ENCODE measurements around the gene ZNF2.
"Not testable (repeated sequence)": the region's sequence is repeated elsewhere in the genome, so short reads cannot be mapped to it uniquely, and the experiment has no call there.

Gene ZNF2

GRCh38 chr2:95165371-95166064 is at the start of gene ZNF2:
Gene ZNF2, plus strand, starts transcription at chr2:95165809. Its CDS starts 10,418 bp downstream, at chr2:95176227.
- peak; percentile 92 for DNase-seq

GRCh38 chr2:95121093-95121406 is 44.6 kb upstream of the ZNF2 start:
- DNase-seq: no peak

DNA sequence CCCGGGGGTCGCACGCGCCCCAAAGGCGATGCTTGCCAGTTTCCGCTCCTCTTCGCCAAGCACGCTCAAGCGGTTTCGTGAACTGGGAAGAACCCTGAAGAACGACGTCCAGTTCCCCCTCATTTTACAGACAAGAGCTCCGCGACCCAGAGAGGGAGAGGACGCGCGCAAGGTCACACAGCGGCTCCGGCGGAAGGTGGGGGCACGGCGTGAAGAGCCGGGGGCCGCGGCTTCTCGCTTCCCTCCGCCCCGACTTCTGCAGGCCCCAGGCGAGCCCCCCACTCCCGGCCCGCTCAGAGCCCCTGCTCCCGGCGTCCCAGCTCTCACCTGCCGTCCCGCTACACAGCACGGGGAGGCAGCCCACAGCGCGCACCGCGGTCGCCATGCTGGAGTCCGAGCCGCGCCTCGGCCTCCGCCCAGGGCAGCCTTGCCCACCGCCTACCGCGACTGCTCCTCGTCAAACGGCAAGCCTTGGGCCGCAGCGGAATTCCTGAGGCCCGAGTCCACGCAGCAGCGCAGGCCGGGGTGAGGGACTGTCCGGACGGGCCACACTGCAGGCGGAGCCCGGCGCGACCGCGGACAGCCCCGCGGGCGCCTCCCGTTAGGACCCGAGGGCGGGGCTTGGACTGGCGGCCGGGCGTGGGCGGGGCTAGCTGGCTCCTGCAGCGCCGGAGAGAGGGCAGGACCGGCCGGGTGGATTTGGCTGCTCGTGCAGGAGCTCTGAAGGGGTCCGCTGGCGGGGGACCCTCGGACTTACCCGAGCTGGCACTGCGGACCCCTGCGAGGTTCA is 44.0 kb upstream of the ZNF2 start, which contains the start of gene MRPS5:
TSS of gene MRPS5 (minus strand) at position 402 of the 790 bp plus-strand sequence. CDS start at position 385, 17 bp downstream.
- peak; percentile 48 for DNase-seq

- no peak for DNase-seq
These were observed 43.4 kb upstream of the ZNF2 start for GRCh38 chr2:95122197-95122551.

- no peak for DNase-seq
These were observed 26.9 kb upstream of the ZNF2 start for GRCh38 chr2:95138702-95139101.

GRCh38 chr2:95143838-95144237 is 21.8 kb upstream of the ZNF2 start:
- DNase-seq: no peak

DNA sequence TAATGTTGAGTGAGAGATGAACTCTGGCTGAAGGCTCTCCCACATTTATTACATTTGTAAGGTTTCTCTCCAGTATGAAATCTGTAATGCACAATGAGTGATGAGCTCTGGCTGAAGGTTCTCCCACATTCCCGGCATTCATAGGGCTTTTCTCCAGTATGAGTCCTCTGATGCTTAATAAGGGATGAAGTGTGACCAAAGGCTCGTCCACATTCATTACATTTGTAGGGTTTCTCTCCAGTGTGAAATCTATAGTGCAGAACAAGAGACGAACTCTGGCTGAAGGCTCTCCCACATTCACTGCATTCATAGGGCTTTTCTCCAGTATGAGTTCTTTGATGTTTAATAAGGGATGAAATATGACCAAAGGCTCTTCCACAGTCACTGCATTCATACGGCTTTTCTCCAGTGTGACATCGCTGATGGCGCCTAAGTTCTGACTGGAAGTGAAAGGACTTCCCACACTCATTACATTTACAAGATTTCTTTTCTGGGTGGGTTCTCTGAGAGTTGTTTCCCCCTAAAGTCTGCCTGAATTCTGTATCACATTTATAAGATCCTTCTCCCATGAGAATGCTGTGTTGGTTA is 16.1 kb upstream of the ZNF2 start:
- no peak for DNase-seq

- no peak for DNase-seq
These were observed 7.2 kb upstream of the ZNF2 start for GRCh38 chr2:95158441-95158840.

- DNase-seq: peak; percentile 1
These were observed 6.6 kb upstream of the ZNF2 start for GRCh38 chr2:95158891-95159619.

DNA sequence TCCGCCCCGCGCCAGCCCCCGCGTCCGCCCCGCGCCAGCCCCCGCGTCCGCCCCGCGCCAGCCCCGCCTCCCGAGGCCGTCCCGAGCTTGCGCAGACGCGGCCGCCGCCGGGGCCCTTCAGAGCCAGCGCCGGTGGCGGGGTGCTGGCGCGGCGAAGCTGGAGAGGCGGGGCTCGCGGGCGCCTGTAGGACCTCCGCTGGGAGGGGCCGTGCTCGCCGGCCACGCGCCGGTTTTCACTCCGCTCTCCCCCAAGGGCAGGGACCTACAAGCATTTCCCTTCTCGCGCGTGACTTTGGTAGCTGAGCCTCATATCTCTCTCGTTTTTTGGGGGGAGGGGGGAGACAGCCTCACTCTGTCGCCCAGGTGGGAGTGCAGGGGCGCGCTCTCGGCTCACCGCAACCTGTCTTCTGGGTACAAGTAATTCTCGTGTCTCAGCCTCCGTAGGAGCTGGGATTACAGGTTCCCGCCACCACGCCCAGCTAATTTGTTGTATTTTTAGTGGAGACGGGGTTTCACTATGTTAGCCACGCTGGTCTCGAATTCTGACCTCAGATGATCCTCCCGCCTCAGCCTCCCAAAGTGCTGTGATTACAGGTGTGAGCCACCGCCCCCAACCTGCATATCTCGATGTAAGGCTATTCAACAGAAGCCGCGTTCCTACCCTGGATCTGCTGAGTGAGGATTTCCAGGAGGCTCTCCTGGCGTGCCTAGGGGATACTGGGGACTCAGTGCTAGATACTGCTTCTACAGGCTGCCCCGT is 5.7 kb upstream of the ZNF2 start, which contains the start of gene ZNF514:
TSS of gene ZNF514 (minus strand) at position 159 of the 760 bp plus-strand sequence. CDS start 6,595 bp downstream, outside the sequence.
- peak; percentile 34 for DNase-seq

- peak; percentile 31 for DNase-seq
These were observed 609 bp upstream of the ZNF2 start for GRCh38 chr2:95165030-95165370.

DNA sequence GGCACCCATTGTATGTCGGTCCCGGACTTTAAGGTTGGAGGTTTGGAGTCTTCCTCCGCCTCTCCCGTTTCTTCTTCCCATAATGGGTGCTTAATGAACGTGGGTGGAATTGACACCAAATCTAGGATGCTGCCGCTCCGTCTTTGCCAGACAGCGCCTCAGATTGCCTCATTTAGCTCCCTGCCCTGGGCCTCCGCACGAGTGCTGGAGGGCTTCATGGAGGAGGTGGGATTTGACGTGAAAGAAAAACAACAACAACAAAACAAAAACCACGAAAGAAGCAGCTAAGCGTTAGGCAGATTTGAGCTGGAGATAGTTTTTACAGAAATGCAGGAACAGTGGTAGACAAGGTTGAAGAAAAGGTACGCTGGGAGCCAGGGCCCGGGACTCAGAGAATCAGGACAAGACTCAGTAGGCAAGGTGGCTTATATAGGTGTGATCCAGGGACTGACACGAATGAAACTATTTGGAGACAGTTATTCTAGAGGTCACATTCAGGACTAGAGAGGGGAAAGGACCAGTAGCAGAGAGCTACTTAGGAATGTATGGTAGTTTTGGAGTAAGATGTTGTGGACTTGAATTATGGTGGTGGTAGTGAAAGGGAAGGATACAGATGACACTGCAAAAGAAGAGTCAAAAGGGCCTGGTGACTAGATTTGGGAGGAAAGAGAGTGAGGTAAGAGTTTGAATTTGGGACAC is 605 bp downstream of the ZNF2 start:
- no peak for DNase-seq

DNA sequence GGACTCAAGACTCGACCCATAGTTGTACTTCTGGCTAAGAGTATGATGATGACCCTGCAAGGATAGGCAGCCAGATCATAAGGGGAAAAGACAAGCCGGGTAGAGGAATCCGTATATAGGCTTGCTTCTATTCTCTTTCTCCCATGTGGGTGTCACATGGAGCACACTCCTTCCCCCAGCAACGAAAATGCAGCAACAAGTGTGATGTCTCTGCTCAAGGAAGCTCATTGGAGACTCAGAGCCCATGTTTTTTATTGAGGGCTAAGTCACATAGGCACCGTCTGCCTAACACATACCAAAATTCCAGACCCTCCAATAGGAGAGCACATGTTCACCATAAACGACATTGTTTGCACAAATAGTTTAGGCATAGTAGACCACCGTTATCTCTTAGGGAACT is 6.3 kb downstream of the ZNF2 start:
- no peak for DNase-seq

- DNase-seq: no peak
These were observed 8.5 kb downstream of the ZNF2 start for GRCh38 chr2:95174031-95174542.

DNA sequence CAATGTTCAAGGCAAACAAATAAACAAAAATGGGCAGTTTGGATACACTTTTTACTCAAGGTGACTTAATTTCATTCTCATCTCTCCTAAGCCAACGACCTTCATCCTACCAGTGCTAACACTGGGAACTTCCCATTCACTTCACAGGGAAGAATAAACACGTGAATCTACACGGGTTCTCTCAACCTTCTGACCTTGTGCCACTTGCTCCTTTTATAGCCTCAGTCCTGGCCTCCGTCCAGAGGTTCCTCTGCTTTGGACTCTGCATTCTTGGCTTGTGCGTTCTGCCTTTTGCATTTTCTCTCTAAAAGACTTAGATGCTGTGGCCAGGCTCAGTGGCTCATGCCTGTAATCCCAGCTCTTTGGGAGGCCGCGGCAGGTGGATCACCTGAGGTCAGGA is 13.8 kb downstream of the ZNF2 start:
- DNase-seq: no peak

DNA sequence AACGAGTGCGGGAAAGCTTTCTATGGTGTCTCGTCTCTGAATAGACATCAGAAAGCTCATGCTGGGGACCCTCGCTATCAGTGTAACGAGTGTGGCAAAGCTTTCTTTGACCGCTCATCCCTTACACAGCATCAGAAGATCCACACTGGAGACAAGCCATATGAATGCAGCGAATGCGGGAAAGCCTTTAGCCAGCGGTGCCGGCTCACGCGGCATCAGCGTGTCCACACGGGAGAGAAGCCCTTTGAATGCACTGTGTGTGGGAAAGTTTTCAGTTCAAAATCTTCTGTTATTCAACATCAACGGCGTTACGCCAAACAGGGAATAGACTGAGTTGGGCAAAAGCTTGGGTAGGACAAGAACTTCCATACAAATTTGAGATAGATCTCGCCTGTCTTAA is 16.2 kb downstream of the ZNF2 start:
- DNase-seq: no peak

- DNase-seq: no peak
These were observed 19.6 kb downstream of the ZNF2 start for GRCh38 chr2:95185197-95185596.

GRCh38 chr2:95185973-95186372 is 20.4 kb downstream of the ZNF2 start:
- no peak for DNase-seq

- not testable (repeated sequence) for DNase-seq
These were observed 27.3 kb downstream of the ZNF2 start for GRCh38 chr2:95192956-95193355.

DNA sequence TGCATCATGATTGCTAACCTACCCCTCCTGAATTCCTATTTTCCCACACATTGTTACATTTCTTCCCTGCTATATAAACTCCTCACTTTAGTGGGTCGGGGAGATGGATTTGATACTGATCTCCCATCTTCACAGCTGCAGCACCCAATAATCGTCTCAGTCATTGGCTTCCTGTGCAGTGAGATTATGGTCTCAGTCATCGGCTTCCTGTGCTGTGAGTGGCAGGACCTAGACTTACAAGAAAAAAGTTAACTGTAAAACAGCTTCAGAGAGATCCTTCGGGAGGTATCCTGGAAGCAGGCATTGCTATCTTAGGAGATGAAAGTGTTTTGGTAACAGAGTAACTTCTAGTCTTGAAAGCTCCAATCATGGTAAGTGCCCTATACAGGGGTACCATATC is 38.3 kb downstream of the ZNF2 start:
- DNase-seq: no peak

DNA sequence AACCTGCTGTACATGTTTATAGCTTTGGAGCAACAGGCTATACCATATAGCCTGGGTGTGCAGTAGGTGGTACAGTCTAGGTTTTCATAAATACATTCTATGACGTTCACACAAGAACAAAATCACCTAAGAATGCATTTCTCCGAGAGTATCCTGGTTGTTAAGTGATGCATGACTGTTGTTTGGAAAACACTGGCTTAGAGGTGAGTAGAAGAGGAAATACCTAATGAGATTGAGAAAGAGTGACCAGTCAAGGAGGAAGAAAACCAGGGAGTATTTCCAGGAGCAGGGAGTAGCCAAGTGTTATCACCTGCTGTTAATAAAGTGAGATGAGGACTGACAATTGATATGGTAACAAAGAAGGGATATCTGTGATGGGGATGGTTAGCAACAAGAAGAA is 38.8 kb downstream of the ZNF2 start:
- no peak for DNase-seq

GRCh38 chr2:95206096-95206495 is 40.5 kb downstream of the ZNF2 start:
- no peak for DNase-seq

Data from NCI-H510A (cell line).